Ovary (tissue), 3 donors: ENCODE measurements around the gene GDPGP1.

Source experiments
- CTCF ChIP-seq, 3 donors: fragments of 450-650 bp in 2 of 3; fragments of 200-600 bp in 1 of 3; IDR thresholded peaks; one replicate each; pipeline versions ENCODE4 v1.5.1 to v1.8.0; 2016 to 2022; ENCODE audit warnings: antibody characterized with exemption in 3 of 3, mild to moderate bottlenecking in 1 of 3
- EP300 ChIP-seq: sonication (generic); formaldehyde crosslinking; IDR thresholded peaks from one replicate; pipeline ENCODE4 v1.6.1; 2017; ENCODE audit warnings: antibody characterized with exemption
- POLR2A ChIP-seq: fragments of 450-650 bp; IDR thresholded peaks from one replicate; pipeline ENCODE4 v1.6.1; 2017; ENCODE audit warnings: antibody characterized with exemption, mild to moderate bottlenecking, moderate library complexity
- donor health status: DM: no; HTN: no; CAD: no.

DNA sequence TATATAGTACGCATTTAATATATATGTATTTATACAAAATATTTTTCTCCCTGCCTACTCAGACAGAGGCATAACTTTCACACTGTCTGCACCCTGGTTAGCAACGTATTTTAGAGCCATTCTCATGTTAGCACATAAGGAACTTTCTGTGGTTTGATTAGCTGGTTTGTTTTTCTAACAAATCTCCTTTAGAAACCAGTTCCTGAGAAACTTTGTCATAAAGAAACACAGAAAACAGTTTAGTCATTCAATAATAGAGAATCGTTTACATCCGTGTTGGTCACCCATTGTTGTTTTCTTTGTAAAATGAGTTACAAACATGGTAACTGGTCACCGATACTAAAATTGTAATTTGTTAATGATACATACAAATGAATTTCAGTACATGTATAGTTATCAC is 25.5 kb downstream of the GDPGP1 start:
- TF ChIP-seq CTCF (IDR thresholded peaks at IDR 0.05) (no peak), EP300 (no peak), POLR2A (no peak)
